Ishikawa (cell line): ENCODE results near the gene MRTFB.

ENCODE experiments used
- CREB1 ChIP-seq: IDR thresholded peaks from 2 replicates; pipeline ENCODE4 v1.6.1; 2012; ENCODE audit warnings: low read depth
- EP300 ChIP-seq: IDR thresholded peaks from 2 replicates; pipeline ENCODE4 v1.6.1; 2012; ENCODE audit warnings: borderline replicate concordance
- RAD21 ChIP-seq: IDR thresholded peaks from 2 replicates; pipeline ENCODE4 v1.6.1; 2012; ENCODE audit warnings: low read depth
- TF ChIP-seq, protein P1 (sequence below): IDR thresholded peaks from 2 replicates; pipeline ENCODE4 v1.6.1; 2012

DNA sequence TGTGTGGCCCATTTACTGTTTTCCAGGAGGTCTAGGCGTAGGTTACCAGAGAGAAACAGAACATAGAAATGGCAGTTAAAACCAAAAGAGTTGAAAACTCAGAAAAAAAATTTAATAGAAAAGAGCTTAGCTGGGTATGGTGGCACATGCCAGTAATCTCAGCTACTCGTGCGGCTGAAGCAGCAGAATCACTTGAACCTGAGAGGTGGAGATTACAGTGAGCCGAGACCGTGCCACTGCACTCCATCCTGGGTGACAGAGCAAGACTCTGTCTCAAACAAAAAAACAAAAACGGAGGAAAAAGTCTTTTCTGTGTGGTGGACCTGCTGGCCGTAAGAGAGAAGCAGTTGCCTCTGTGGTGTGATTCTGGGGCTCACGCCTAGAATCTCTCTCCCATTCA is 35.8 kb downstream of the MRTFB start:
- TF ChIP-seq CREB1: no peak
- no peak for TF ChIP-seq RAD21
- TF ChIP-seq, protein P1, sequence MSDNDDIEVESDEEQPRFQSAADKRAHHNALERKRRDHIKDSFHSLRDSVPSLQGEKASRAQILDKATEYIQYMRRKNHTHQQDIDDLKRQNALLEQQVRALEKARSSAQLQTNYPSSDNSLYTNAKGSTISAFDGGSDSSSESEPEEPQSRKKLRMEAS: no peak
- no peak for TF ChIP-seq EP300
